Neural cell (in vitro differentiated cells): ENCODE data around the gene COL15A1. TPM values are rescaled to one million over a fixed set of nuclear protein-coding genes. Genes with fewer than 3 reads are reported as not detected.

Experiments
- H2AFZ ChIP-seq: fragments of 200-600, 300-800 bp; sonication (generic), shearing (Covaris generic); 2 replicates; pipeline ENCODE4 v1.6.0; 2014; ENCODE audit warnings: low read depth, mild to moderate bottlenecking, antibody characterized with exemption, low read length, moderate library complexity
- H3F3A ChIP-seq: fragments of 200-600 bp; shearing (Covaris generic); 2 replicates; pipeline ENCODE4 v1.6.1; 2016; ENCODE audit warnings: mild to moderate bottlenecking, moderate library complexity, mixed read lengths, antibody characterized with exemption, low read length; ENCODE audit not compliant: insufficient read depth, poor library complexity, severe bottlenecking
- H3K27ac ChIP-seq: fragments of 200-600, 300-800 bp; sonication (generic), shearing (Covaris generic); 2 replicates; pipeline ENCODE4 v1.5.1; 2014; ENCODE audit warnings: mild to moderate bottlenecking, low read length, moderate library complexity
- H3K27me3 ChIP-seq: fragments of 300-800, 200-600 bp; sonication (generic), shearing (Covaris generic); 2 replicates; pipeline ENCODE4 v1.6.0; 2014; ENCODE audit warnings: mild to moderate bottlenecking, low read depth, low read length, moderate library complexity; ENCODE audit not compliant: insufficient read depth
- H3K36me3 ChIP-seq: fragments of 300-800, 200-600 bp; sonication (generic), shearing (Covaris generic); 2 replicates; pipeline ENCODE4 v1.5.1; 2014; ENCODE audit warnings: mild to moderate bottlenecking, antibody characterized with exemption, low read length, moderate library complexity; ENCODE audit not compliant: insufficient read depth
- H3K4me2 ChIP-seq: fragments of 300-800, 200-600 bp; sonication (generic), shearing (Covaris generic); 2 replicates; pipeline ENCODE4 v1.6.0; 2014; ENCODE audit warnings: mild to moderate bottlenecking, low read length
- H3K4me3 ChIP-seq: fragments of 300-800, 200-600 bp; sonication (generic), shearing (Covaris generic); 2 replicates; pipeline ENCODE4 v1.5.1; 2014; ENCODE audit warnings: mild to moderate bottlenecking, low read length, moderate library complexity
- H3K79me2 ChIP-seq: fragments of 200-600 bp; shearing (Covaris generic); replicated peaks from 2 replicates; pipeline ENCODE4 v1.6.0; 2014; ENCODE audit warnings: mild to moderate bottlenecking, low read length, moderate library complexity; ENCODE audit not compliant: insufficient read depth
- H3K9ac ChIP-seq: fragments of 300-800, 200-600 bp; sonication (generic), shearing (Covaris generic); 2 replicates; pipeline ENCODE4 v1.6.1; 2016; ENCODE audit warnings: mild to moderate bottlenecking, low read length, mixed read lengths
- H3K9me2 ChIP-seq: fragments of 200-600 bp; shearing (Covaris generic); 2 replicates; pipeline ENCODE4 v1.6.1; 2016; ENCODE audit warnings: mild to moderate bottlenecking, low read length, mixed read lengths; ENCODE audit not compliant: insufficient read depth
- H3K9me3 ChIP-seq: fragments of 200-600, 300-800 bp; sonication (generic), shearing (Covaris generic); 2 replicates; pipeline ENCODE4 v1.6.1; 2016; ENCODE audit warnings: mild to moderate bottlenecking, mixed run types, low read length, moderate library complexity, mixed read lengths
- H4K20me1 ChIP-seq: fragments of 200-600 bp; shearing (Covaris generic); 2 replicates; pipeline ENCODE4 v1.6.1; 2016; ENCODE audit warnings: mild to moderate bottlenecking, mixed run types; ENCODE audit not compliant: insufficient read depth
- CTCF ChIP-seq: fragments of 450-650 bp; IDR thresholded peaks from 2 replicates; pipeline ENCODE4 v1.5.1; 2014; ENCODE audit warnings: antibody characterized with exemption, mild to moderate bottlenecking, moderate library complexity; ENCODE audit not compliant: poor library complexity, severe bottlenecking
- EP300 ChIP-seq: fragments of 450-650 bp; conservative IDR thresholded peaks from 2 replicates; pipeline ENCODE4 v1.6.1; 2014; ENCODE audit warnings: antibody characterized with exemption, mild to moderate bottlenecking, moderate library complexity; ENCODE audit not compliant: poor library complexity, severe bottlenecking
- EZH2 ChIP-seq: fragments of 200-600, 300-800 bp; shearing (Covaris generic), sonication (generic); IDR thresholded peaks from 2 replicates; pipeline ENCODE4 v1.6.1; 2014; ENCODE audit warnings: antibody characterized with exemption, low read length, borderline replicate concordance, mild to moderate bottlenecking; ENCODE audit not compliant: insufficient read depth, poor library complexity, severe bottlenecking
- MXI1 ChIP-seq: fragments of 450-650 bp; conservative IDR thresholded peaks from 2 replicates; pipeline ENCODE4 v1.6.1; 2014; ENCODE audit warnings: antibody characterized with exemption, mild to moderate bottlenecking; ENCODE audit not compliant: poor library complexity, severe bottlenecking
- POLR2AphosphoS5 ChIP-seq: IDR thresholded peaks from 2 replicates; pipeline ENCODE4 v1.6.1; 2012
- RAD21 ChIP-seq: fragments of 450-650 bp; conservative IDR thresholded peaks from 2 replicates; pipeline ENCODE4 v1.6.1; 2014; ENCODE audit warnings: antibody characterized with exemption, mild to moderate bottlenecking, moderate library complexity
- REST ChIP-seq: IDR thresholded peaks from 2 replicates; pipeline ENCODE4 v1.6.1; 2012; ENCODE audit warnings: borderline replicate concordance
- SMC3 ChIP-seq: fragments of 450-650 bp; conservative IDR thresholded peaks from 2 replicates; pipeline ENCODE4 v1.6.1; 2014; ENCODE audit warnings: antibody characterized with exemption, mild to moderate bottlenecking, moderate library complexity; ENCODE audit not compliant: poor library complexity
- TAF1 ChIP-seq: IDR thresholded peaks from 2 replicates; pipeline ENCODE4 v1.6.1; 2012; ENCODE audit warnings: low read depth
- polyA plus RNA-seq: library from polyadenylated mRNA; depleted of rRNA; stranded (reverse); fragments of >200 nt; gene quantifications from 2 replicates; pipeline ENCODE4 v1.2.3, GENCODE V29; 2014

Gene COL15A1
- polyA plus RNA-seq, 1 donor from 2014 or later: 2.8 TPM

- Histone ChIP-seq H3K9ac (no peak overlapping the region), H3K27ac (no peak overlapping the region), H4K20me1 (no peaks in the 10 kb centered on the region), H3K4me3 (no peak overlapping the region), H3K36me3 (no peaks in the 10 kb centered on the region), H3K79me2 (no peaks in the 10 kb centered on the region), H3K4me2 (no peak overlapping the region), H3K9me2 (no peaks in the 10 kb centered on the region), H3K9me3 (no peaks in the 10 kb centered on the region), H3F3A (no peaks in the 10 kb centered on the region), H3K27me3 (no peaks in the 10 kb centered on the region), H2AFZ (no peak overlapping the region)
- TF ChIP-seq RAD21 (no peak), EP300 (no peak), EZH2 (no peak), SMC3 (no peak), MXI1 (no peak), CTCF (no peak), POLR2AphosphoS5 (no peak), TAF1 (no peak), REST (no peak)
Observed at GRCh38 chr9:99056886-99057664, 113.4 kb downstream of the COL15A1 start.

- H2AFZ ChIP-seq: no peak overlapping the region
- TF ChIP-seq MXI1 (no peak), EP300 (no peak), RAD21 (no peak), TAF1 (no peak), EZH2 (no peak), POLR2AphosphoS5 (no peak), CTCF (no peak), SMC3 (no peak), REST (no peak)
- no peaks in the 10 kb centered on the region for H3K36me3 ChIP-seq
- H3F3A ChIP-seq: no peaks in the 10 kb centered on the region
- no peaks in the 10 kb centered on the region for H3K79me2 ChIP-seq
- no peaks in the 10 kb centered on the region for H3K27me3 ChIP-seq
- H3K27ac ChIP-seq: no peak overlapping the region
- H3K9me2 ChIP-seq: no peaks in the 10 kb centered on the region
- no peak overlapping the region for H3K9ac ChIP-seq
- H3K4me2 ChIP-seq: no peak overlapping the region
- no peak overlapping the region for H3K4me3 ChIP-seq
- H3K9me3 ChIP-seq: no peaks in the 10 kb centered on the region
- no peaks in the 10 kb centered on the region for H4K20me1 ChIP-seq
Observed at GRCh38 chr9:99057665-99058625, 114.2 kb downstream of the COL15A1 start.
